Measurements from ENCODE around the gene DOCK8.

The DOCK8 gene

GRCh38 chr9:297104-297972 lies 82.7 kb downstream of the DOCK8 start:
- DNase-seq (ENCODE audit: low read depth), result no peak

GRCh38 chr9:303502-303901 lies 88.8 kb downstream of the DOCK8 start:
- DNase-seq (ENCODE audit: low read depth), result no peak
- TF ChIP-seq, protein P1, sequence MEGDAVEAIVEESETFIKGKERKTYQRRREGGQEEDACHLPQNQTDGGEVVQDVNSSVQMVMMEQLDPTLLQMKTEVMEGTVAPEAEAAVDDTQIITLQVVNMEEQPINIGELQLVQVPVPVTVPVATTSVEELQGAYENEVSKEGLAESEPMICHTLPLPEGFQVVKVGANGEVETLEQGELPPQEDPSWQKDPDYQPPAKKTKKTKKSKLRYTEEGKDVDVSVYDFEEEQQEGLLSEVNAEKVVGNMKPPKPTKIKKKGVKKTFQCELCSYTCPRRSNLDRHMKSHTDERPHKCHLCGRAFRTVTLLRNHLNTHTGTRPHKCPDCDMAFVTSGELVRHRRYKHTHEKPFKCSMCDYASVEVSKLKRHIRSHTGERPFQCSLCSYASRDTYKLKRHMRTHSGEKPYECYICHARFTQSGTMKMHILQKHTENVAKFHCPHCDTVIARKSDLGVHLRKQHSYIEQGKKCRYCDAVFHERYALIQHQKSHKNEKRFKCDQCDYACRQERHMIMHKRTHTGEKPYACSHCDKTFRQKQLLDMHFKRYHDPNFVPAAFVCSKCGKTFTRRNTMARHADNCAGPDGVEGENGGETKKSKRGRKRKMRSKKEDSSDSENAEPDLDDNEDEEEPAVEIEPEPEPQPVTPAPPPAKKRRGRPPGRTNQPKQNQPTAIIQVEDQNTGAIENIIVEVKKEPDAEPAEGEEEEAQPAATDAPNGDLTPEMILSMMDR (IDR thresholded peaks at IDR 0.05; ENCODE audit: control insufficient read depth, insufficient read depth, low read depth, low read length, missing control alignments), result no peak
- no peak overlapping the region for H3K4me3 ChIP-seq (ENCODE audit: control insufficient read depth, low read depth, low read length)

More at GRCh38 chr9:297104-297972, 82.7 kb downstream of the DOCK8 start:
- H3K4me3 ChIP-seq (ENCODE audit: control insufficient read depth, low read depth, low read length), result no peak overlapping the region
- TF ChIP-seq, protein P1 (IDR thresholded peaks at IDR 0.05; ENCODE audit: control insufficient read depth, insufficient read depth, low read depth, low read length, missing control alignments), result no peak

DNA sequence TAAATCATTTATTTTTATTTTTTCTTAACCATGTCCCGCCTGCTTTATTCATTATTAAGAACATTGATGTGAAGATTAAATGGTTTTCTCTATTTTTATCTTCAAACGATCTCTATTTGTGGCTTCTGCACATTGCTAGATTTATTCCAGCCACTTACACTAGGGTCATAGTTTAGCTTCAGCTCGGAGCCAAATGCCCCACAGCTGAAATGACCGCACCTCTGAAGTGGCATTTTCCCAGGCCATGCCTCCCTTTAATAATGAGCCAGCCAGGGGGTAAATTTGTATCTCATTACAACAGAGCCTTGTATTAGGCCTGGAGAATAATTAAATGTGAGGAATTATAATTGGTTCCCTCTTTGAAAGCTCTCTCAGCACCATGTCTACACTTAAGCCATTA lies 89.4 kb downstream of the DOCK8 start:
- TF ChIP-seq, protein P1 (IDR thresholded peaks at IDR 0.05; ENCODE audit: control insufficient read depth, insufficient read depth, low read depth, low read length, missing control alignments), result no peak
- H3K4me3 ChIP-seq (ENCODE audit: control insufficient read depth, low read depth, low read length), result no peak overlapping the region
- DNase-seq (ENCODE audit: low read depth), result no peak

- DNase-seq (ENCODE audit: low read depth), result no peak
- TF ChIP-seq, protein P1 (IDR thresholded peaks at IDR 0.05; ENCODE audit: control insufficient read depth, insufficient read depth, low read depth, low read length, missing control alignments), result no peak
- H3K4me3 ChIP-seq (ENCODE audit: control insufficient read depth, low read depth, low read length), result no peak overlapping the region
Observed at GRCh38 chr9:304519-305185, 90.0 kb downstream of the DOCK8 start.

GRCh38 chr9:306907-307306 lies 92.2 kb downstream of the DOCK8 start:
- DNase-seq (ENCODE audit: low read depth), result no peak

DNA sequence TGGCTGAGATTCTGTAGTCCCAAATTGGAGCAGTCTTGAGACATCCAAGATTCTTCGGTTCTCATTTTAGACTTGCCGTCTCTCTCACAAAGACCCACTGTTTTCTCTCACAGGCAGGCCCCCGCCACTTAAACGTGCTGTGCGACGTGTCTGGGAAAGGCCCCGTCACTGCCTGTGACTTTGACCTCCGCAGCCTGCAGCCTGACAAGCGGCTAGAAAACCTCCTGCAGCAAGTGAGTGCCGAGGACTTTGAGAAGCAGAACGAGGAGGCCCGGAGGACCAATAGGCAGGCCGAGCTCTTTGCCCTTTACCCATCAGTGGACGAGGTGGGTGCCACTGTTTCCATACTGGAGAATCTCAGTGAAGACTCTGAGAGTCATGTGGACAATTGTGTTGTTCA lies 97.2 kb downstream of the DOCK8 start:
- no peak overlapping the region for H3K4me3 ChIP-seq (ENCODE audit: control insufficient read depth, low read depth, low read length)
- TF ChIP-seq, protein P1 (IDR thresholded peaks at IDR 0.05; ENCODE audit: control insufficient read depth, insufficient read depth, low read depth, low read length, missing control alignments), result no peak
- no peak for DNase-seq (ENCODE audit: low read depth)

More at GRCh38 chr9:306907-307306, 92.2 kb downstream of the DOCK8 start:
- TF ChIP-seq, protein P1 (IDR thresholded peaks at IDR 0.05; ENCODE audit: control insufficient read depth, insufficient read depth, low read depth, low read length, missing control alignments), result no peak
- no peak overlapping the region for H3K4me3 ChIP-seq (ENCODE audit: control insufficient read depth, low read depth, low read length)
